GM21825 (cell line): ENCODE results near the gene STAT3.
"Not testable (repeated sequence)": the region's sequence is repeated elsewhere in the genome, so short reads cannot be mapped to it uniquely, and the experiment has no call there.

Experiments
- ATAC-seq: cut with Tn5 transposase; IDR thresholded peaks from one replicate; pipeline ENCODE4 v1.9.1; 2021; ENCODE audit warnings: mild to moderate bottlenecking, moderate library complexity; ENCODE audit not compliant: unreplicated experiment

Gene STAT3

GRCh38 chr17:42317967-42318366 lies 70.3 kb downstream of the STAT3 start:
- not testable (repeated sequence) for ATAC-seq

GRCh38 chr17:42317266-42317845 lies 70.9 kb downstream of the STAT3 start:
- ATAC-seq: no peak

GRCh38 chr17:42316755-42317154 lies 71.5 kb downstream of the STAT3 start:
- ATAC-seq: no peak

GRCh38 chr17:42315402-42316156 lies 72.7 kb downstream of the STAT3 start:
- ATAC-seq: no peak

- no peak for ATAC-seq
These were observed 74.3 kb downstream of the STAT3 start for GRCh38 chr17:42313773-42314566.

- no peak for ATAC-seq
These were observed 74.9 kb downstream of the STAT3 start for GRCh38 chr17:42313389-42313772.

GRCh38 chr17:42312285-42313130 lies 75.7 kb downstream of the STAT3 start:
- ATAC-seq: peak; percentile 53

- ATAC-seq: no peak
These were observed 76.3 kb downstream of the STAT3 start for GRCh38 chr17:42312035-42312284.

- no peak for ATAC-seq
These were observed 76.8 kb downstream of the STAT3 start for GRCh38 chr17:42311240-42312034.

- no peak for ATAC-seq
These were observed 77.4 kb downstream of the STAT3 start for GRCh38 chr17:42310787-42311215.

GRCh38 chr17:42309986-42310786 lies 78.1 kb downstream of the STAT3 start:
- no peak for ATAC-seq

- no peak for ATAC-seq
These were observed 79.1 kb downstream of the STAT3 start for GRCh38 chr17:42309142-42309541.

- ATAC-seq: no peak
These were observed 79.8 kb downstream of the STAT3 start for GRCh38 chr17:42308446-42308845.

GRCh38 chr17:42307362-42307927 lies 80.8 kb downstream of the STAT3 start:
- no peak for ATAC-seq

- ATAC-seq: no peak
These were observed 81.9 kb downstream of the STAT3 start for GRCh38 chr17:42306385-42306667.

GRCh38 chr17:42305543-42306384 lies 82.5 kb downstream of the STAT3 start:
- ATAC-seq: no peak

- not testable (repeated sequence) for ATAC-seq
These were observed 83.3 kb downstream of the STAT3 start for GRCh38 chr17:42305031-42305330.

GRCh38 chr17:42304187-42305030 lies 83.8 kb downstream of the STAT3 start:
- ATAC-seq: no peak
